Airway epithelial cell (primary cell): ENCODE data around the gene MYO3B. TPM values are rescaled to one million over a fixed set of nuclear protein-coding genes. Genes with fewer than 3 reads are reported as not detected.

Source experiments
- total RNA-seq: library from RNA; depleted of rRNA; stranded (reverse); fragments of >200 nt; gene quantifications from 2 replicates; pipeline ENCODE4 v1.2.3, GENCODE V29; 2015

The MYO3B gene
- total RNA-seq: 2.8 and 3.3 TPM in 2 replicates

GRCh38 chr2:170177950-170178781 is at the start of gene MYO3B:
TSS of gene MYO3B (plus strand) at chr2:170178147. CDS start at chr2:170178288, 141 bp downstream.

